Measurements from ENCODE around the gene UBN2.

The UBN2 gene

DNA sequence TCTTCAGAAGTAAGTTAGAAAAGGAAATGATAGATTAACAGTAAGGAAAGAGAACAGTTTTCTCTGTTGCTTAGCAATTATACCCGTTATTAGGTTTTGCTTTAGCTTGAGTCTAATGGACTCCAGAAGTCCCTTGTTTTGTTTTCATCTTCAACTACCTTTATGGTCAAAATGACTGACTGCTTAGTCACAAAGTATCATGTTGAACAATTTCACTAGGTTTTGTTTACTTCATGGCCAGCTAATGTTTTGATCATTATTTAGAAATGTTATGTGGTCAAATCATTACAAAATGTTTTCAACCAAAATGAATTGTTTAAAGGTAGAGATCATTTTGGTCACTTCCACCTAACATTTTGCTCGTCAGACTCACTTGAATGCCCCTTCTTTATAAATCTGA, 1.9 kb downstream of the UBN2 start:
- DNase-seq, result no peak

DNA sequence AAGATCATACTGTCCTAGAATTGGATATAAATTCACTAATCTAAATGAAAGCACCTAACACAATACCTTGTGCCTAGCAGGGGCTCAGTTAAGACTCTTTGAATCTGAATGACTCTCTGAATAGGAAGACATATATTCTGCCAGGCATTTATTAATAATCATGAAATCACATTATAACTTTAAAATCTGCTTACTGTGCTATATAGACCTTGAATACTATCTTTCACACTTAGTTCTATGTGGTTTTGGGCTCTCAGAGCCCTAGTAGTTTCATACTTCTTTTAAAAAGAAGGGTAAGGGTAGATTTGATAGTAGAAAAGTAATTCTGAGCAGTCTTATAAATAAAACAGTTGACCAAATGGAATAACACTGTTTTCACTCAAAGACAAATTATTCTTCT, 10.2 kb downstream of the UBN2 start:
- no peak for DNase-seq

DNA sequence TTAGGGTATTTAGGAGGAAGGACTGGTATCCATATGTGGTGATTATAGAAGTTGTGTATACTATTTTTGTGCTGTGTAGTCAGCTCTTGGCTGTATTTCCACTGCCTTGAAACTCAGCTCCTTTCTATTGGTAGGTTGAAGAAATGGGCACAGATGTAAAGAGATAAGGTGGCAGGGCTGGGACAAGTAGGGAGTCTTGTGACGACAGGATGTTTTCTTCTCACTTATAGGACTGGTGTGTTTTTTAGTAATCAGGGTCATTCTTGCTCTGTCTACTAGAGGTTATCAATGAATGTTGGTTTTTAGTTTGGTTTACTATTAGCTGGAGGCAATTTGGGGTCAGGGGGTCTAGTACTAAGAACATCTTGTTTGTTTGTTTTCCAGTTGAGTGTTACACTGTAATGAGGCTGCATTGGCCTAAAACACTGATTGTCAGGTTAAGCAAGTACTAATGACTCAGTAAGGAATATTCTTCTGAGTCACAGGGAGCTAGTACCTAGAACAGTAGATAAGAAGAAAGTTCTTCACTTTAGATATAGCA, 11.8 kb downstream of the UBN2 start:
- DNase-seq, result no peak

DNA sequence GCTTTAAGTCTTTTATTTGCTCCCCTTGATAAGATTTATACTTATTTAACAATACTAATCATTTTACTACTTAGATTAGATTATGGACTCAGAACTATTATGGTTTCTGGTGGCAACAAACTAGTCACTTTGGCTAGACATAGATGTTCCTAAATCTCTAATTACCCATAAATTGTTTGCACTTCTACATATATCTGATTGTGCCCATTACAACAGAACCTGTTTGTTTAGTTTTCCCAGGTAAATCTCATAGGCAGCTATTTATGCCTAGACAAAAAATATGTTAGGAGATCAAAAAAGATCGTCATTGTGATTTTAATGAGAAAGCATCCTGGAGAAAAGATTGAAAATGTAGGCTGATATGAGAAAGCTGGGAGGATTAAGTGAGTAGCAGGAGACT, 14.4 kb downstream of the UBN2 start:
- no peak for DNase-seq

DNA sequence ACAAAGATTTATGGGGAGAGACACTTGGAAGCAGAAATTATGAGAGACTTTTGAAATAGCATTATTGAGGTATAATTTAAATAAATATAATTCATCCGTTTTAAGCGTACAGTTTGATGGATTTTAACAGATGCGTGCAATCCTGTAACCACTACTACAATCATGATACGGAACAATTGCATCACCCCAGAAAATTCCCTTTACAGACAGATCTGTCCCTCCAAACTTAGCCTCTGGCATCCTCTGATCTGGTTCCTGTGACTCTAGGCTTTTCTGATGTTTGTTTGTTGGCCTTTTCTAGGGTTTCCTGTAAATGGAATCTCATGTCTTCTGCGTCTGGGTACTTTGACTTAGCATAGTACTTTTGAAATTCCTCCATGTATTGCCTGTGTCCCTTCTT, 15.5 kb downstream of the UBN2 start:
- no peak for DNase-seq

DNA sequence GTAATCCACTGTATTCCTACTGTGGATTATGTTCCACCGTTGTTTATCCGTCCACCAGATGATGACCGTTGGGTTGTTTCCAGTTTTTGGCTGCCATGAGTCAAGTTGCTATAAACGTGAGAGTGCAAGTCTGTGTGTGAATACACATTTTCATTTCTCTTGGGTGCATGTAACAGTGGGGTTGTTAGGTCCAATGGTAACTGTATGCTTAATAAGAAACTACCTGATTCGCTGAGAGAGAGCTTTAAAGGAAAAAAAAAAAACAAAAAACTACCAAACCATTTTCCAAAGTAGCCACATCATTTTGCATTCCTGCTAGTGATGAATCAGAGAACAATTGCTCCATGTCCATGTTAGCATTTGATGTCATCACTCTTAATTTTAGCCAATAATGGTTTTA, 15.9 kb downstream of the UBN2 start:
- no peak for DNase-seq

DNA sequence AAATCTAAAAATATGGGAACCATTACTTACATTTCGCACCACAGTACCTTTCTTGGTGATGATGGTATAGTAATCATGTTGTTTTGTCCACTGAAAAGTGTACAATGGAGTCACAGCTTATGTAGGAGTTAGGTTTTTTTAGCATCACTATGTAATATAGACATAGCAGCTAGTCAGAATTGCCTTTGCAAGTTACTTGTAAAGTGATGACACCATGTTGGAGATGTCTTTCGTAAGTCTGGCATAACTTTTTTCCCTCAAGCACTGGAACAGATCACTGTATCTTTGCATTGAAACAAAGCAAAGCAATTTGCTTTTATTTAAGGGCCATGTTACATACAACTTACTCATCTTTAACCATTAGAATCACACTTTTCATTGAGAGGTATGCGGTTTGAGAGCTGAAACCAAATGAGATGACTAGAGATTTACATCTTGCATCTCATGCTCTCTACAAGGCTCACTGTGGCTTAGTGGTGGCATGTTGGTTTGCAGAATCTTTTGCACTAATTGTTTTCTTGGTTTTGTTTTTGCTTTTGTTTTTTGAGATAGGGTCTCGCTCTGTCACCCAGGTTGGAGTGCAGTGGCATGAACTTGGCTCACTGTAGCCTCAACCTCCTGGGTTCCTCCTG, 18.3 kb downstream of the UBN2 start:
- DNase-seq, result no peak

DNA sequence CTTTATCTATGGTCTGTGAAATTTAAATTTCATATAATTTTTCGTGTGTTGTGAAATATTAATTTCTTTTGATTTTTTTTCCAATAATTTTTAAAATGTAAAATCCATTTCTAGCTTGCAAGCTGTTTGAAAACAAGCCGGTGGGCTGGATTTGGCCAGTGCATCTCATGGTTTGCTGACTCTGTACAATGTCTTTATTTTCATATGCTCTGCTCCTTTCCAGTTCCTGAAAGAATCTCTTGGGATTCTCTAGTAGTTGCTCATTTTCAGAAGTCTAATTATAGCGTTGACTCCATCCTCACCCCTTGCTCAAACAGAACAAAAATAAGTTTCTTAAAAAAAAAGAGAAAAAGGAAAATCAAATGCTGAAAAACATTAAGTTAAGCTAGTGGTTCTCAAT, 21.4 kb downstream of the UBN2 start:
- no peak for DNase-seq

DNA sequence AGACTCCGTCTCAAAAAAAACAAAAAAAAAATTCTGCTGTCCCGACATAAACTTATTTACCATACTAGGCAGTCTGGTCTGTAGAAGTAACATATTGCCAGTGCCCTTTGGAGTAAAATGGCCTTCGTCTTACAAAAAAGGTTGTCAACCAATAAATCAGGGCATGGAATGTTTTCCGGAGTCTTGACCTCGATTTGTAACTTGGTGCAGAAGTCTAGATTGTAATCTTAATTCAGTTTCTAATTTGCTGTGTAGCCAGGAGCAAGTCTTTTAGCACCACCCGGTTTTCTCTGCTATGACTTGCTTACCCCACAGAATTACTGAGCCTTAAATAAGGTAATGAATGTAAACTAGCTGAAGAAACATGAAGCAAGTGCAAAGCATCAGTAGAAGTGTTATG, 23.2 kb downstream of the UBN2 start:
- no peak for DNase-seq

DNA sequence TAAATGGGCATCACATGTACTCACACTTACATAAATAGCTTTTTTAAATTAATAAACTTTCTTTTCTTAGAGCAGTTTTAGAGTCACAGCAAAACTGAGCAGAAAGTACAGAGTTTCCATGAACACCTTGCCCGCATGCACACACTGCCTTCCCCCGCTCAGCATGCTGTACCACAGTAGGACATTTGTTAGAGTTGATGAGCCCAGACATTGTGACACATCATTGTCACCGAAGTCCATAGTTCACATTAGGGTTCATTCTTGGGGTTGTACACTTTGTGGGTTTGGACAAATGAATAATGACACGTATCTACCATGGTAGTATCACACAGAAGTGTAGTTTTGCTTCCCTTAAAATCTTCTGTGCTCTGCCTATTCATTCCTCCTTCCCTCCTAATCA, 23.7 kb downstream of the UBN2 start:
- DNase-seq, result no peak

DNA sequence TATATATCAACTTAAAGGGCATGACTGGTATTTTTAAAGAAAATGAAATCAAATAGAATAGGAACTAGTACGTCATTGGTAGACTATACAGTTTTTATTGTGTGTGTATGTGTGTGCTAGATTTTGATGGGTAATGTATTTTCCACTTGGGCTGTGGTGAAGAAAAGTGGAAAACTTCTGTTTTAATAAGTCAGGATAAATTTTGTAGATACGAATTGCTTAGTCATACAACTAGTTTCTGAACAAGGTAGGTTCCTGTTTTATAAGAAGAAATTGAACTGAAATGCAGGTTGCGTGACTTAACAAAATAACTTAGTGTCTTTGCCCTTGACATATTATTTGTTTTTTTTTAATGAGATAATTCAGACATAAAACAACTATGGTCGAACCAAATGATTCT, 24.3 kb downstream of the UBN2 start:
- no peak for DNase-seq

DNA sequence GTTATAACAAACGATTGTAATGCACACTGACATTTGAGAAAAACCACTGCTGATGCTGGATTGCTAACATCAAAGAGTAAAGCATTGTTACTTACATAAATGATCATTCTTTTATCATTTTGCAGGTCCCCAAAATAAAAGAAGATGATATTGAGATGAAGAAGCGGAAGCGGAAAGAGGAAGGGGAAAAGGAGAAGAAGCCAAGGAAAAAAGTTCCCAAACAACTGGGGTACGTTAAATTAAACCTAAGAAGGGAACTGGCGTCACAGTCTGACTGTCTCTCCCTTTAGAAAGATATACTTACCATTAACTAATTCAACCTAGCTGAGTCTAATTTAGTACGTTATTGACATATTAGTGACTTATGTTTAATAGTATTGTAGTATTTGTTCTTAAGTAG, 28.1 kb downstream of the UBN2 start:
- no peak for DNase-seq

DNA sequence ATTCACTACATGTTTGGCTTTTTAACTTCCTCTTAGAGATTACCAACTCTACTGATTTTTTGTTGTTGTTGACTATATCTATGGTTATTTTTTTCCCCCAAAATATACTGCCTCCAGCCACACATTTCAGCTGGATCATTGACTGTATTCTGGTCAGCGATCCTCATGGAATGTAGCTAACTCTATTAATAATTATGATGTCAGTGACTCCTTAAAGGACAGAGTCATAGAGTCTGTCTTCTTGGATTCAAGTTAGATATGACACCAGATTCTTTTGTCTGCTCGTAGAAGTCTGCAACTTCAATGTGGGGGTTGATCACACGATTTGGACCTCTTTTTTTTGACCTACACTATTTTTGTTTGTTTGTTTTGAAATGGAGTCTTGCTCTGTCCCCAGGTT, 33.2 kb downstream of the UBN2 start:
- no peak for DNase-seq

DNA sequence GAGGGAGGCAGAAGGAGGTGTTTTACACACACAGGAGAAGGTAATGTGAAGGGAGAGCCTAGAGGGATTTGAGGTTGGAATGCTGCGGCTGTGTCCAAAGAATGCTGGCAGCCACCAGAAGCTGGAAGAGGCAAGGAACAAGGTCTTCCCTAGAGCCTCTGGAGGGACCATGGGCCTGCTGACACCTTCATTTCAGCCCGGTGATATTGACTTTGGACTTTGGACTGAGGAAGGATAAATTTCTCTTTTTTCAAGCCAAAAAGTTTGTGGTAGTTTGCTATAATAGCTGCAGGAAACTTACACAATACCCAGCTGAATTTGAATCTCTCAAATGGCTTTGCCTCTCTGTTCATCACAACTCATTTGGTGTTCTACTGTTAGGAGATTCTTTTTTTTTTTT, 34.6 kb downstream of the UBN2 start:
- no peak for DNase-seq

DNA sequence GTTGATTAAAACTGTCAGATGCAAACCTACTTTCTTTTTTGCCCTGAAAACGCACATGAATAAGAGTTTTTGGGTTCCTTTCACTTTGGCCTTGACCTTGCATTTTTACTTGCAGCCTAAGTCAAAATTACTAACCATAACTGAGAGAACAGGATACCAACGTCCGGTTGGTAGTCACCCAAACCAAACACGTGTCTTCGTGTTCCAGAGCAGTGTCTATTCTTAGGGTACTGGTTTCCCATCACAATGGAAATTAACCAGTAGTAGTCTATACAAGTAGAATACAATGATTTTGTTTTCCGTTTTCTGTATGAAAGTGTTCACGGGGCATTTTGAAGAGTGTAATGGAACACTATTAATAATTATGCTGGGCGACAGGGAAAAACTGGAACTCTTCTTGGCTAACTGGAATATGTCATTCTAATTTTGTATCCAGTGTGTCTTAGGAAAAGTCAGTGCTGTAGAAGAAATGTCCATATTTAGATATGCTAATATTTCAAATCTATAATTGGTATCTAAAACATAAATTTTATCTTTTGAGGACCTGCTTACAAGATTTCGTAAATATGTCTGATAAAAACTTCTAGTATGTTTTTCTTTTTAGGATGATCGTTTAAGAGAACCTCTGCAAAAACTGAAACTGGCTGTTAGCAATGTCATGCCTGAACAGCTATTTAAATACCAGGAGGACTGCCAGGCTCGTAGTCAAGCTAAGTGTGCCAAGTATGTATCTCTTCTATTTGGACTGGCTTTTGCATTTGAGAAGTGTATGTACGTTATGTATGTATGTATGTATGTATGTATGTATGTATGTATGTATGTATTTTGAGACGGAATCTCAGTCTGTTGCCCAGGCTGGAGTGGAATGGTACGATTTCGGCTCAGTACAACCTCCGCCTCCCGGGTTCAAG, 40.9 kb downstream of the UBN2 start:
- no peak for DNase-seq

DNA sequence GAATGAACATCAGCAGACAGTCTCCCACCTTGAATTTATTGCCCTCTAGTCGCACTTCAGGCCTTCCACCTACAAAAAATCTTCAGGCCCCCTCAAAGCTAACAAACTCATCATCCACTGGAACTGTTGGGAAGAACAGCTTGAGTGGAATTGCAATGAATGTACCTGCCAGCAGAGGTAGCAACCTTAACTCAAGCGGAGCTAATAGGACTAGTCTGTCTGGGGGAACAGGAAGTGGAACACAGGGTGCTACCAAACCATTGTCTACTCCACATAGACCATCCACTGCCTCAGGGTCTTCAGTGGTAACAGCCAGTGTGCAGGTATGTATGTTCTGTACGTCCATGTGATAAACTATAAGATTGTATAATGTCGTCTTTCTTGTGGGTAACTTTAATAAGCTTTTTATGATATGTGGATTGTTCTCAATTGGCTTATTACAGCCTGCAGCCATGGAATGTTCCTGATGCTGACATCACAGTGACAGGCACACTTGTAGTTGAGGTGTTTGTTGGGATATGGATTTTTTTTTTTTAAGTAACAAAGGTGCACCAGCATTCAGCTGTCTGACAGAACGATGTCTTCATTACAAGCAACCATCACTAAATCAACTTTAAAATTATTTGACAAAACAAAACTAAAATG, 53.3 kb downstream of the UBN2 start:
- no peak for DNase-seq

DNA sequence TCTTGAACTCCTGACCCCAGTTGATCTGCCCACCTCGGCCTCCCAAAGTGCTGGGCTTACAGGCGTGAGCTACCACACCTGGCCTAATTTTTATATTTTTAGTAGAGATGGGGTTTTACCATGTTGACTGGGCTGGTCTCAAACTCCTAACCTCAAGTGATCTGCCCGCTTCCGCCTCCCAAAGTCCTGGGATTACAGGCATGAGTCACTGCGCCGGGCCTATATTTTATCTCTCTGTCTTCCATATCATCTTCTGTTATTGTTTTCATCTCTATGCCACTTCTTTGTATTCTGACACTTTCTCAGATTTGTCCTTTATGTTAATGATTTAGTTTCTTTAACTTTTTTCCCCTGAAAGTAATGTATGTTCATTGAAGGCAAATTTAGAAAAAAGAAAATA, 55.1 kb downstream of the UBN2 start:
- DNase-seq, result no peak

DNA sequence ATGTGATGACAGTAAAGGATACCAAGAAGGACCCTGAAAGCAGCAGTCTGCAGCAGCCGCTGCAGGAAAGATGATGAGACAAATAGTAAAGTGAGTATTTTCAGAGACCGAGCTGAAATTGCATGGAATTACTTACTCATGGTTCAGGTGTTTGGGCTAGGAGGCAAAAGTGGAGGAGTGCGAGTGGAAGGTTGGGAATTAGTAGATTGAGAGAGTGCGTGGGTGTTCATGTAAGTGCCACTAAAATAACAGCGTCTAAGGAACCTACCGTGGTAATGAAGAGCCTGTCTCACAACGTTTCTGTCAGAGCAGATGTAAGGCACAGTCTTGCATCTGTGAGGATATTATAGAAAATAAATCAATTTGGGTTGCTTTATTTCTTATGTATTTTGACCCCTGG, 61.8 kb downstream of the UBN2 start:
- no peak for DNase-seq

DNA sequence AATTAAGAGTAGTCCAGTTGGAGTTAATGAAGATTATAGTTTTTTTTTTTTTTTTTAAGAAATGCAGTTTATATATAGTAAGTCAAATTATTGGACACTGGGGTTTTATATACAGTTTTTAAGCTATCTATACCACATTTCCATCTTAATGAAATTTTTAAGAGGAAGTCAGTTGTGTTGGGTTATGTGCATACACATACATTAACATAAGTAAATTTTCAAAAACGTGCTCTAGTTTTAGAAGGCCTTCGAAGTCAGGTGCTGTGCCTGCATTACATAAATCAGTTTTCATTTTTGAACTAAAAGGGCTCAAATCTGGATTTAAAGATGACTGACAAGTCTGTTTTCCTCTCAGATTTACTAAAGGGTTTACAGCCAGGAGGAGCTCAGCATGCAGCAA, 62.5 kb downstream of the UBN2 start:
- no peak for DNase-seq

DNA sequence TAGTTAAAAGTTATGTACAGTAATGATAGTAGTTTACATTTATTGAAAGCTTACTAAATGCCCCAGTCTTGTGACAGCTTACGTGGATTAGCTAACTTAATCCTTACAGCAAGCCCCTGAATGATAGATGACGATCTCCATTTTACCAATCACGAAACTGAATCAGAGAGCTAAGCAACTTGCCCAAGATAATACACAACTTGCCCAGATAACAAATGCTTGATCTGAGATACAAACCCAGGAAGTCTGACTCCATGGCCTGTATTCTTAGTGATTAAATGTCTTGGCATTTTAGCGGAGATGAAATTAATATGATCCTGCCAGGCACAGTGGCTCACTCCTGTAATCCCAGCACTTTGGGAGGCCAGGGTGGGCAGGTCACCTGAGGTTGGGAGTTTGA, 63.2 kb downstream of the UBN2 start:
- DNase-seq, result no peak

DNA sequence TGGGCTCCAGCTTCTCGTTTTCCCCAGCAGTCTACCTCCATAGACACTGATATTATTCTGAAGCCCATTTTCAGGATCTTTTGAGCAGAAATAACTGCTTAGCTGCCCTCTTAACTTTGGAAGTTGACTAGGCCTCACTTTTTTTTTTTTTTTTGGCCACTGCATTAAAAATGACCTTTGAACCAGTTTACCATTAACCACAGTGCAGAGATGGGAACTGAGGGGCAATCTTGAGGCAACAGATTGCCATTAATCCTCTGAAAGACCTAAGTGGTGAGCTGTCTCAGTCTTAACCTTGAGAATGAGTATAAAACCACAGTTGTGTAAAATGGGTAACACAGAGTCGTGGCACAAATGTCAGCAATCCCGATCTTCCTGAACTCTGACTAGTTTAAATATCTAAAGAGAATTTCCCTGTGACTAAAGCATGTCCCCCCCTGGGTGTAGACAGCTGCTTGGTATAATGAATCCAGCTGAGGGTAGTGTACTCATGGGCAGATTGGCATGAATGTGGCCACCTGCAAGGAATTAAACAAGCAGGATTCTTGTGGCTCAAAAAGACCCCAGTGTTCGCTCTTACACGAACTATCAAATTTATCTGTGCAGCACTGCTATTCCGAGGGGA, 64.0 kb downstream of the UBN2 start:
- DNase-seq, result no peak

DNA sequence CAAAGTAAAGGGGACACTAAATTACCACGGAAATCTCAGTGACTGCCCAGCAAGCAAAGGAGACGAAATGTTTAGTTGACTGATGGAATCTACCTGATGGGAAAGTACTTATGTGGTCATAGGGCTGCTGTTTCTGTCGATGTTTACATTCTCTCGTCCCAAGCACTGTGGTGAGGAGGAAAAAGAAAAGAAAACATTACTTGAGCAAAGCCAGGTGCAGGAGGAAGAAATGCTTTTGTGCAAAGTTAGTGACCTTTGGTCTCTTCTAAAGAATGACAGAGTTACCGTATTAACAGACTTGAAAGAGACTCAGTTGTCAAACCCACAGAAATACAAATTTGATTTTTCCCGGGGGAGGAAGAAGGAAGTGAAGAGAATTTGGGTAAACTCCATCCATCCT, 66.8 kb downstream of the UBN2 start:
- DNase-seq, result no peak

DNA sequence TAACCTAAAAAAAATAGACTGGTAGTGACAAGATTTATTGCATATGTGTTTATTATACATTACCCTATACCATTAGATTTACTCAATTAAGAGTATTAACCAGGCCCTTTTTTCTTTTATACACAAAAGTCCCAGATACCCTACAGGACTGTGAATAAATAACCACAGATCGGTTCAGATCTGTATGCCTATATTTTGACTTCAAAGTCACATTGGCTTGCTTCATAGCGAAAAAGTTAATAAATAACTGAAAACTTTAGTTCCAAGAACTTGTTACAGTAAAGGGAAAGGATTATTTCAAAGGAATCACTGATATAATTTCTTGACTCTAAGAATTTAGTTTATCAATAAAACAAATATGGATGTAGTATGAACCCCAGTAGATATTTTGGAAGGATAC, 68.3 kb downstream of the UBN2 start:
- DNase-seq, result no peak

DNA sequence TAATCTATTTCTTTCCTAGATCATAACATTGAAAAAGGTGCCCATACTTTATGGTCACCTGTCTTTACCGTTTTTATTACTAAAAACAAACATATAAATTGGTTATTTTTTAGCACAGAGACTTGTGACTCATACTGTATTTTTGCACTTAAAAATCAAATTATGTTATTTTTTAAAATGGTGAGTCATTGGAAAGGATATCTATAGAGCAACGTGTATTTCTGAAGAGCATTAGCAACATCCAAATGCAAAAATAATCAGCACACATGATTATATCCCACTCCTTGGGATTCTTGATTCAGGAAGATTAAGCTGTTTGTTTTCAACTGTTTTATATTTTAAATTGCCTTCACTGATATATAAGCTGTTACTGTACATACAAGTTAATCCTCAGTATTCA, 69.4 kb downstream of the UBN2 start:
- DNase-seq, result no peak

All from activated CD8-positive, alpha-beta memory T cell treated with anti-CD3 and anti-CD28 coated beads, Interleukin-2, amount 50 U/mL, for 4 hours (primary cell).